Stomach smooth muscle (tissue), 2 donors: ENCODE data around the gene ATN1.

Experiments used
- H3K27ac ChIP-seq: one replicate; pipeline ENCODE4 v1.7.0; 2013; ENCODE audit warnings: mild to moderate bottlenecking, low read length, inconsistent platforms
- H3K27me3 ChIP-seq, 2 donors: one replicate each; pipeline ENCODE4 v1.7.0; 2013; ENCODE audit warnings: low read length in 2 of 2; ENCODE audit not compliant: insufficient read depth in 2 of 2, control insufficient read depth in 1 of 2
- H3K36me3 ChIP-seq, 2 donors: one replicate each; pipeline ENCODE4 v1.7.0; 2013; ENCODE audit warnings: low read length in 2 of 2; ENCODE audit not compliant: control insufficient read depth in 2 of 2, insufficient read depth in 2 of 2
- H3K4me1 ChIP-seq: one replicate; pipeline ENCODE4 v1.7.0; 2013; ENCODE audit warnings: low read length; ENCODE audit not compliant: control insufficient read depth, insufficient read depth
- H3K4me3 ChIP-seq, 2 donors: one replicate each; pipeline ENCODE4 v1.7.0; 2013; ENCODE audit warnings: low read length in 2 of 2
- H3K9ac ChIP-seq, 2 donors: one replicate each; pipeline ENCODE4 v1.7.0; 2013; ENCODE audit warnings: low read length in 2 of 2, mild to moderate bottlenecking in 1 of 2
- H3K9me3 ChIP-seq, 2 donors: one replicate each; pipeline ENCODE4 v1.7.0; 2013; ENCODE audit warnings: low read length in 2 of 2; ENCODE audit not compliant: control insufficient read depth in 2 of 2
- donor health status: healthy.
- donor health status: Pancreatic carcinoma.

The ATN1 gene

DNA sequence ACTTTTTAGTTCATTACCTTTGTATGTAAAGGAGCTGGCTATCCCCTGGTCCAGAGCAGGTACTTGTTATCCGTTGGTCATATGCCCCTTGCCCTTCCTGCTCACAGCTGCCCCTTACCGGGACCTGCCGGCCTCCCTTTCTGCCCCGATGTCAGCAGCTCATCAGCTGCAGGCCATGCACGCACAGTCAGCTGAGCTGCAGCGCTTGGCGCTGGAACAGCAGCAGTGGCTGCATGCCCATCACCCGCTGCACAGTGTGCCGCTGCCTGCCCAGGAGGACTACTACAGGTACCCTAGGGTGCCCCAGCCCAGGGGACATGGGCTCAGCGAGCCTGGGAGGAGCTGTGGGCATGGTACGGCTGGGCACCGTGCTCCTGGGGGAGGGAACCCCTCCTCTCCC lies 13.5 kb downstream of the ATN1 start:
- peaks cover 5 to 17% of the 10 kb centered on the region in 2 donors for H3K36me3 ChIP-seq
- no peak overlapping the region for H3K9ac ChIP-seq
- H3K4me1 ChIP-seq: peaks cover 61% of the 10 kb centered on the region
- H3K9me3 ChIP-seq: no peaks in the 10 kb centered on the region
- no peak overlapping the region for H3K4me3 ChIP-seq
- no peaks in the 10 kb centered on the region for H3K27me3 ChIP-seq
- peak overlapping the region; percentile 37 for H3K27ac ChIP-seq

- Histone ChIP-seq H3K9ac (no peak overlapping the region), H3K36me3 (peaks cover 6 to 17% of the 10 kb centered on the region in 2 donors), H3K4me3 (no peak overlapping the region), H3K4me1 (peaks cover 66% of the 10 kb centered on the region), H3K9me3 (no peaks in the 10 kb centered on the region), H3K27ac (peak overlapping the region; percentile 37), H3K27me3 (no peaks in the 10 kb centered on the region)
Observed at GRCh38 chr12:6941782-6942181, 14.0 kb downstream of the ATN1 start.

DNA sequence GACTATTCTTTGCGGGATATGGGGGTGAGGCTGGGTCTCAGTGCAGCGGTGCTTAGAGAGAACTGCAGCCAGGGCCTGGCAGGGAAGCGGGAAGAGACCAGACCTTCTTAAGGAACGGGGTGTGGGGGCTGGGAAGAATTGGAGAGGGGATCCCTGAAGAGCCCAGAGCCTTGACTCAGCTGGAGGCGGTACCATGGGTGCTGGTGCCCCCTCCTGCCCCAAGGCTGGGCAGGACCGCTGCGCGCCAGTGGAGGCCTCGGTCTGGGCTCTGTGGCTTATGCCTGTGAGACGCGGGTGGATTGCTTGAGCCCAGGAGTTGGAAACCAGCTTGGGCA lies 14.5 kb downstream of the ATN1 start:
- Histone ChIP-seq H3K27me3 (no peaks in the 10 kb centered on the region), H3K4me3 (no peak overlapping the region), H3K36me3 (peaks cover 6 to 21% of the 10 kb centered on the region in 2 donors), H3K9me3 (no peaks in the 10 kb centered on the region), H3K27ac (peak overlapping the region; percentile 98), H3K4me1 (peaks cover 62% of the 10 kb centered on the region), H3K9ac (no peak overlapping the region)

- no peaks in the 10 kb centered on the region for H3K27me3 ChIP-seq
- H3K4me1 ChIP-seq: peaks cover 56% of the 10 kb centered on the region
- H3K9me3 ChIP-seq: no peaks in the 10 kb centered on the region
- H3K27ac ChIP-seq: peak overlapping the region; percentile 98
- peaks cover 6 to 21% of the 10 kb centered on the region in 2 donors for H3K36me3 ChIP-seq
- H3K9ac ChIP-seq: peak overlapping the region; percentile 92 to 98
- peak overlapping the region; percentile 88 to 94 for H3K4me3 ChIP-seq
Observed at GRCh38 chr12:6943389-6943721, 15.6 kb downstream of the ATN1 start.

- H3K4me1 ChIP-seq: peaks cover 51% of the 10 kb centered on the region
- peak within 1 kb of the TSS; percentile 92 to 98 for H3K9ac ChIP-seq
- peaks cover 6 to 21% of the 10 kb centered on the region in 2 donors for H3K36me3 ChIP-seq
- H3K27me3 ChIP-seq: no peaks in the 10 kb centered on the region
- H3K9me3 ChIP-seq: no peaks in the 10 kb centered on the region
- H3K27ac ChIP-seq: peak within 1 kb of the TSS; percentile 98
- H3K4me3 ChIP-seq: peak within 1 kb of the TSS; percentile 88 to 94
Observed at GRCh38 chr12:6943722-6944380, 16.1 kb downstream of the ATN1 start, which contains the start of the genes C12orf57 and RNU7-1. Gene C12orf57 (plus strand): TSS chr12:6944022. CDS start chr12:6944122, 100 bp downstream. Gene RNU7-1 (plus strand): TSS chr12:6943816.

DNA sequence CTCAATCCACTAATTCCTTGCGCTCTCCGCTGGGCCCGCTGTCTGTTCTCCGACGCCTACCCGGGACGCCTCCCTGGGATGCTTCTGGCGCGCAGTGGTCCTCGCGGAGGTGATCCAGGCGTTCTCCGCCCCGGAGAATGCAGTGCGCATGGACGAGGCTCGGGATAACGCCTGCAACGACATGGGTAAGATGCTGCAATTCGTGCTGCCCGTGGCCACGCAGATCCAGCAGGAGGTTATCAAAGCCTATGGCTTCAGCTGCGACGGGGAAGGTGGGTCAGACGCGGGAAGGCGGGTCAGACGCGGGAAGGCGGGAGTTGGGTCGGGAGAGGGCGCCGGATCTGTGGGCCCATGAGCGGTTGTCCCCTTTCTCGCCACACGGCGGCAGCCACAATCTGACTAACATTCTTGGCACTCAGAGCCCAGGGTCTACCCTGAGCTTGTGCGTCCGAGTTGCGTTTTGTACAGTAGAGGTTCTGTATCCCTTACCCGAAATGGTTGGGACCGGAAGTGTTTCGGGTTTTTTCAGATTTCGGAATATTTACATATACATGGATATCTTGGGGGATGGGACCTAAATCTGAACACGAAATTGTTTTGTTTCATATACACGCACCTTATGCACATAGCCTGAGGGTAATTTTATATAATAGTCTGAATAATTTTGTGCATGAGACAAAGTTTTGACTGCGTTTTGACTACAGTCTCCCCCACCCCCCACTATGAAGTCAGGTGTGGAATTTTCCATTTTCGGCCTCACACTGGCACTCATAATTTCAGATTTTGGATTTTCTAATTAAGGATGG lies 16.8 kb downstream of the ATN1 start:
- Histone ChIP-seq H3K4me3 (peak overlapping the region; percentile 88 to 94), H3K9ac (peak overlapping the region; percentile 92 to 98), H3K27ac (peak overlapping the region; percentile 98), H3K9me3 (no peaks in the 10 kb centered on the region), H3K36me3 (peaks cover 6 to 21% of the 10 kb centered on the region in 2 donors), H3K4me1 (peaks cover 44% of the 10 kb centered on the region), H3K27me3 (no peaks in the 10 kb centered on the region)

- peaks cover 44% of the 10 kb centered on the region for H3K4me1 ChIP-seq
- no peaks in the 10 kb centered on the region for H3K9me3 ChIP-seq
- peak overlapping the region in 1 of 2 donors; percentile 5 for H3K9ac ChIP-seq
- H3K36me3 ChIP-seq: peaks cover 6 to 17% of the 10 kb centered on the region in 2 donors
- peak overlapping the region; percentile 4 to 94 for H3K4me3 ChIP-seq
- no peak overlapping the region for H3K27ac ChIP-seq
- H3K27me3 ChIP-seq: no peaks in the 10 kb centered on the region
Observed at GRCh38 chr12:6945613-6946012, 17.9 kb downstream of the ATN1 start.

DNA sequence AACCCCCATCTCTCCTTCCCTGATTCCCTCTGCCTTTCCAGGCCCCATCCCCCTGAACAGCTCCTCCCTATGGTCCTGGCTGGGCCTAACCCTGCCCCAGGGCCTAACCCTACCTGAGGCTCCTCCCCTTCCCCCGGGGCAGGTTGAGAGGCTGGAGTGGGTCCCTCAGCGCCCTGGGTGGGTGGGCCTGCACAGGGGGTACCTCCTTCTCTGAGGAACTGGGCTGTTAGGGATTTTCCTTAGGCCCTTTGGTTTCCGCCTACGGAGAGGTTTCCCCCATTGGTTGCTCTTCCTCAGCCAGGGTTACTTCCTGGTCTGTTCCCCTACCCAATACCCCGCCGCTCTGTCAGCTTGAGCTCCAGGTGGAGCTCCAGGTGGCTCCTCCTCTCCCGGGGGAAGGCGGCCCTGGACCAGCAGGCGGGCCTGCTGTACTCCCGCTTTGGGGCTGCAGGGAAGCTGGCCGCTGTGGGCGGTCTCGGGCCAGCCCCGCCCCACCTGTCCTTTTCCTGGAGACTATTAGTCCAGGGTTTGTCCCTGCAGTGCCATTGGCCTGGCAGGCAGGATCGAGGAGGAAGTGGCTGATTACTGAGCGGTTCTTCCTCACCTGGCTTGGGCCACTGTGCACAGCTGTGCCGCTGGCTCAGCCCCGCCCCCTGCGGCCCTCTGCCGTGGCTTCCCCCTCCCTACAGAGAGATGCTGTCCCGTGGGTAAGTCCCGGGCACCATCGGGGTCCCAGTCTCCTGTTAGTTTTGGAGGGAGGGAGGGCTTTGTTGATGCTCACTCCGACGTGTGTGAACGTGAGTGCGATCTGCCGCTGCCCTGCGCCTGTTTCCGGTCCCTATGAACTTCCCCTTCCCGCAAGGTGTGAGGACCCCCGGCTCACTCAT lies 18.5 kb downstream of the ATN1 start:
- Histone ChIP-seq H3K4me3 (peak overlapping the region in 1 of 2 donors; percentile 29), H3K9ac (peak overlapping the region in 1 of 2 donors; percentile 5), H3K36me3 (peaks cover 6 to 13% of the 10 kb centered on the region in 2 donors), H3K4me1 (peaks cover 42% of the 10 kb centered on the region), H3K27ac (no peak overlapping the region), H3K9me3 (no peaks in the 10 kb centered on the region), H3K27me3 (no peaks in the 10 kb centered on the region)

DNA sequence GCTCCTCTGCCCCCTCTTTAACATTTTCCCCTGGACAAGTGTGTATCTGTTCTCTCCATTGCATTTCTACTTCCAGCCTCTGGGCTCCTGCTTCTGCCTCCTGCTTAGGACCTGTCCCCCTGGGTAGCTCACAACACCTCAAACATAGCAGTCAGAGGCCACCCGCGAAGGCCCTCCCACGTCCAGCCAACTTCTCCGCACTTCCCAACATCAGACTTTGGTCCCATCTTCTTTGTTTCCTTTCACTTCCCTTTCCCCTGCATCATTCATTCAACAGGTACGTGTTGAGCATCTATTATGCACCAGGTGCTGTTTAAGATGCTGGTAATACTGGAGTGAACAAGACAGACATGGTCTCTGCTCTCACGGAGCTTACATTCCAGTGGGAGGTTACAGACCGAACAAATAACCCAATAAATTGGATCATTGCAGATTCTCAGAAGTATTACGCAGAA lies 19.2 kb downstream of the ATN1 start:
- H3K9ac ChIP-seq: no peak overlapping the region
- no peak overlapping the region for H3K27ac ChIP-seq
- H3K9me3 ChIP-seq: no peaks in the 10 kb centered on the region
- H3K4me3 ChIP-seq: peak overlapping the region in 1 of 2 donors; percentile 29
- H3K36me3 ChIP-seq: peaks cover 2 to 9% of the 10 kb centered on the region in 2 donors
- H3K27me3 ChIP-seq: no peaks in the 10 kb centered on the region
- H3K4me1 ChIP-seq: peaks cover 42% of the 10 kb centered on the region

DNA sequence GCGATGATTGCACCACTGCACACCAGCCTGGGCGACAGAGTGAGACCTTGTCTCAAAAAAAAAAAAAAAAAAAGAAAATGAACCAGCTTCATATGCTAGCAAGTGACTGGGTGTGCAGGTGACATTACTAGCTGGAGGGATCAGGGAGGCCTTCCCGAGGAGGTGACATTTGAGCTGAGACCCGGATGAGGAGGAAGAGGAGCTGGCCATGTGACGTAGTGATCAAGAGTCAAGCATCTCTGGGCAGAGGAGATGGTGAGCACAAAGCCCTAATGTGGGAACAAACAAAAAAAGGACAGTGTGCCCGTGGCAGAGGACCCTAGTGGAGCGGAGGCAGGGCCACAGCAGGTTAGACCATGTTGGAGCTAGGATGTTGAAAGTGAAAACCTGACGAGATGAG lies 19.9 kb downstream of the ATN1 start:
- Histone ChIP-seq H3K27me3 (no peaks in the 10 kb centered on the region), H3K9ac (no peak overlapping the region), H3K36me3 (peaks cover 2 to 9% of the 10 kb centered on the region in 2 donors), H3K9me3 (no peaks in the 10 kb centered on the region), H3K4me3 (no peak overlapping the region), H3K27ac (no peak overlapping the region), H3K4me1 (peaks cover 37% of the 10 kb centered on the region)
